WTC11 (cell line): ENCODE measurements around the gene F5. TPM values are rescaled to one million over a fixed set of nuclear protein-coding genes. Genes with fewer than 3 reads are reported as not detected.

Experiments used
- ATAC-seq: fragments of 200-7000 bp; cut with Tn5 transposase; 2 replicates; pipeline ENCODE4 v1.10.0; 2021; ENCODE audit warnings: mild to moderate bottlenecking, moderate library complexity
- CTCF ChIA-PET: fragments of 300-600 bp; sonication (Branson Sonifier 250); formaldehyde crosslinking; loops from one replicate; lab custom pipeline; 2021; ENCODE audit warnings: antibody characterized with exemption; lab: Charles Lee
- POLR2A ChIA-PET: fragments of 350-600 bp; sonication (Branson Sonifier 250); formaldehyde crosslinking; loops from one replicate; lab custom pipeline; 2021; ENCODE audit warnings: antibody characterized with exemption; lab: Charles Lee
- DNase-seq: peaks from one replicate; pipeline ENCODE4 v3.0.0; 2021; ENCODE audit warnings: low spot score
- H3K27ac Mint-ChIP-seq: 2 replicates; pipeline ENCODE4 v1.8.0; 2021; ENCODE audit warnings: mixed read lengths
- H3K27me3 Mint-ChIP-seq: 2 replicates; pipeline ENCODE4 v1.8.0; 2021; ENCODE audit warnings: low read depth, mild to moderate bottlenecking, moderate library complexity, mixed read lengths
- H3K36me3 Mint-ChIP-seq: 2 replicates; pipeline ENCODE4 v1.8.0; 2021; ENCODE audit warnings: mixed read lengths
- H3K4me1 Mint-ChIP-seq: 2 replicates; pipeline ENCODE4 v1.8.0; 2022; ENCODE audit warnings: mixed read lengths
- H3K4me3 Mint-ChIP-seq: 2 replicates; pipeline ENCODE4 v1.8.0; 2021; ENCODE audit warnings: mild to moderate bottlenecking, moderate library complexity, mixed read lengths
- H3K9me3 Mint-ChIP-seq: 2 replicates; pipeline ENCODE4 v1.8.0; 2021; ENCODE audit warnings: mixed read lengths
- AR ChIP-seq: fragments of 250-450 bp; sonication (Bioruptor Pico); IDR thresholded peaks from 2 replicates; pipeline ENCODE4 v1.9.0; 2021; ENCODE audit warnings: mild to moderate bottlenecking
- ATF3 ChIP-seq: sonication (generic); formaldehyde crosslinking; conservative IDR thresholded peaks from 2 replicates; pipeline ENCODE4 v1.8.1; 2022; ENCODE audit warnings: mild to moderate bottlenecking, missing genetic modification reagents
- CBFB ChIP-seq: sonication (generic); formaldehyde crosslinking; IDR thresholded peaks from 2 replicates; pipeline ENCODE4 v1.8.1; 2022; ENCODE audit warnings: mild to moderate bottlenecking, low read depth, missing genetic modification reagents
- CREB1 ChIP-seq: sonication (generic); formaldehyde crosslinking; IDR thresholded peaks from 2 replicates; pipeline ENCODE4 v1.8.0; 2023; ENCODE audit warnings: mild to moderate bottlenecking, missing genetic modification reagents
- ESRRA ChIP-seq: sonication (generic); formaldehyde crosslinking; IDR thresholded peaks from 2 replicates; pipeline ENCODE4 v1.8.1; 2022; ENCODE audit warnings: mild to moderate bottlenecking, missing genetic modification reagents, borderline replicate concordance
- IRF2 ChIP-seq: sonication (generic); formaldehyde crosslinking; IDR thresholded peaks from 2 replicates; pipeline ENCODE4 v1.8.0; 2022; ENCODE audit warnings: low read depth, missing genetic modification reagents, borderline replicate concordance
- NFATC4 ChIP-seq: fragments of 250-450 bp; sonication (Bioruptor Pico); IDR thresholded peaks from 2 replicates; pipeline ENCODE4 v1.9.0; 2021; ENCODE audit warnings: mild to moderate bottlenecking
- NFYB ChIP-seq: sonication (generic); formaldehyde crosslinking; conservative IDR thresholded peaks from 2 replicates; pipeline ENCODE4 v1.8.0; 2022; ENCODE audit warnings: low read depth, missing genetic modification reagents
- NR1H2 ChIP-seq: sonication (generic); formaldehyde crosslinking; IDR thresholded peaks from 2 replicates; pipeline ENCODE4 v1.9.0; 2021; ENCODE audit warnings: mild to moderate bottlenecking, moderate library complexity, missing genetic modification reagents
- RELA ChIP-seq: sonication (generic); formaldehyde crosslinking; IDR thresholded peaks from 2 replicates; pipeline ENCODE4 v1.8.1; 2022; ENCODE audit warnings: missing genetic modification reagents, mild to moderate bottlenecking, borderline replicate concordance
- RORB ChIP-seq: fragments of 250-450 bp; sonication (Bioruptor Pico); IDR thresholded peaks from 2 replicates; pipeline ENCODE4 v1.9.0; 2021; ENCODE audit warnings: mild to moderate bottlenecking
- SOX15 ChIP-seq: fragments of 250-450 bp; sonication (Bioruptor Pico); IDR thresholded peaks from 2 replicates; pipeline ENCODE4 v1.9.0; 2021; ENCODE audit warnings: mild to moderate bottlenecking
- SP1 ChIP-seq: sonication (generic); formaldehyde crosslinking; conservative IDR thresholded peaks from 2 replicates; pipeline ENCODE4 v1.8.1; 2022; ENCODE audit warnings: missing genetic modification reagents
- TP53 ChIP-seq: sonication (generic); formaldehyde crosslinking; IDR thresholded peaks from 2 replicates; pipeline ENCODE4 v1.8.1; 2023; ENCODE audit warnings: mild to moderate bottlenecking, missing genetic modification reagents
- total RNA-seq: library from RNA; stranded (reverse); gene quantifications from 3 replicates; pipeline ENCODE4 v1.2.3, GENCODE V29; 2021
- TF ChIP-seq, protein P1 (sequence below): sonication (generic); formaldehyde crosslinking; IDR thresholded peaks from 2 replicates; pipeline ENCODE4 v1.8.1; 2023; ENCODE audit warnings: mild to moderate bottlenecking, missing genetic modification reagents
- TF ChIP-seq, protein P2 (sequence below): sonication (generic); formaldehyde crosslinking; IDR thresholded peaks from 2 replicates; pipeline ENCODE4 v1.8.0; 2023; ENCODE audit warnings: missing genetic modification reagents
- TF ChIP-seq, protein P3 (sequence below): sonication (generic); formaldehyde crosslinking; IDR thresholded peaks from 2 replicates; pipeline ENCODE4 v1.8.0; 2022; ENCODE audit warnings: missing genetic modification reagents
- TF ChIP-seq, protein P4 (sequence below): sonication (generic); formaldehyde crosslinking; IDR thresholded peaks from 2 replicates; pipeline ENCODE4 v1.8.0; 2022; ENCODE audit warnings: mild to moderate bottlenecking, missing genetic modification reagents
- TF ChIP-seq, protein P5 (sequence below): sonication (generic); formaldehyde crosslinking; IDR thresholded peaks from 2 replicates; pipeline ENCODE4 v1.8.0; 2023; ENCODE audit warnings: mild to moderate bottlenecking, missing genetic modification reagents

Gene F5
- total RNA-seq, 1 experiment from 2014 or later, result 0.20 TPM

- TF ChIP-seq, protein P1, sequence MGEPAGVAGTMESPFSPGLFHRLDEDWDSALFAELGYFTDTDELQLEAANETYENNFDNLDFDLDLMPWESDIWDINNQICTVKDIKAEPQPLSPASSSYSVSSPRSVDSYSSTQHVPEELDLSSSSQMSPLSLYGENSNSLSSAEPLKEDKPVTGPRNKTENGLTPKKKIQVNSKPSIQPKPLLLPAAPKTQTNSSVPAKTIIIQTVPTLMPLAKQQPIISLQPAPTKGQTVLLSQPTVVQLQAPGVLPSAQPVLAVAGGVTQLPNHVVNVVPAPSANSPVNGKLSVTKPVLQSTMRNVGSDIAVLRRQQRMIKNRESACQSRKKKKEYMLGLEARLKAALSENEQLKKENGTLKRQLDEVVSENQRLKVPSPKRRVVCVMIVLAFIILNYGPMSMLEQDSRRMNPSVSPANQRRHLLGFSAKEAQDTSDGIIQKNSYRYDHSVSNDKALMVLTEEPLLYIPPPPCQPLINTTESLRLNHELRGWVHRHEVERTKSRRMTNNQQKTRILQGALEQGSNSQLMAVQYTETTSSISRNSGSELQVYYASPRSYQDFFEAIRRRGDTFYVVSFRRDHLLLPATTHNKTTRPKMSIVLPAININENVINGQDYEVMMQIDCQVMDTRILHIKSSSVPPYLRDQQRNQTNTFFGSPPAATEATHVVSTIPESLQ (CRISPR knock-in tag), result no peak
- TF ChIP-seq CREB1 (CRISPR knock-in tag), result no peak
- TF ChIP-seq, all 79 proteins: peak for 3
Observed at GRCh38 chr1:169595764-169596711, 9.8 kb upstream of the F5 start (continued).

DNA sequence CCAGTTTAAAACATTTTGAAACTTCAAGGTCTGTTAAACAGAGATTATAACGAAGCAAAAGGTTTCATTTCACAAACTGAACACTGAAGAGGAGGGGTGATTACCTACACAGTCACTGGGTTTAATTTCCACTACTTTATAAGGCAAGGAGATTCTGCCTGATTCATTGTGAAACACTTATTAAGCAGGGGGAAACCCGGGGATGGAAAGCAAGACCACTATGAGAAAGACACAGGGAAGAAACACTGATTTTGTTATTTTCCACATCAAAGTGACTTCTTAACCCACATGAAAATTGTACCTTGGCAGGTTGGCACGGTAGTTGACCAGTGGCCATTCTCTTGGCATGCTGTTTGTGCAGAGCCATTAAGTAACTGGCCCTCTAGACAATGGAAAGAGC, 8.1 kb upstream of the F5 start:
- no peak for DNase-seq
- POLR2A ChIA-PET, result no interaction called here
- no peak for ATAC-seq
- no peak overlapping the region for H3K27ac Mint-ChIP-seq
- no peak for TF ChIP-seq RORB (CRISPR knock-in tag)
- TF ChIP-seq NR1H2 (CRISPR knock-in tag), result no peak
- TF ChIP-seq, protein P2, sequence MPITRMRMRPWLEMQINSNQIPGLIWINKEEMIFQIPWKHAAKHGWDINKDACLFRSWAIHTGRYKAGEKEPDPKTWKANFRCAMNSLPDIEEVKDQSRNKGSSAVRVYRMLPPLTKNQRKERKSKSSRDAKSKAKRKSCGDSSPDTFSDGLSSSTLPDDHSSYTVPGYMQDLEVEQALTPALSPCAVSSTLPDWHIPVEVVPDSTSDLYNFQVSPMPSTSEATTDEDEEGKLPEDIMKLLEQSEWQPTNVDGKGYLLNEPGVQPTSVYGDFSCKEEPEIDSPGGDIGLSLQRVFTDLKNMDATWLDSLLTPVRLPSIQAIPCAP (CRISPR knock-in tag), result no peak
- TF ChIP-seq CBFB (CRISPR knock-in tag), result no peak
- no peak for TF ChIP-seq TP53 (CRISPR knock-in tag)
- TF ChIP-seq RELA (CRISPR knock-in tag), result no peak
- TF ChIP-seq, protein P3, sequence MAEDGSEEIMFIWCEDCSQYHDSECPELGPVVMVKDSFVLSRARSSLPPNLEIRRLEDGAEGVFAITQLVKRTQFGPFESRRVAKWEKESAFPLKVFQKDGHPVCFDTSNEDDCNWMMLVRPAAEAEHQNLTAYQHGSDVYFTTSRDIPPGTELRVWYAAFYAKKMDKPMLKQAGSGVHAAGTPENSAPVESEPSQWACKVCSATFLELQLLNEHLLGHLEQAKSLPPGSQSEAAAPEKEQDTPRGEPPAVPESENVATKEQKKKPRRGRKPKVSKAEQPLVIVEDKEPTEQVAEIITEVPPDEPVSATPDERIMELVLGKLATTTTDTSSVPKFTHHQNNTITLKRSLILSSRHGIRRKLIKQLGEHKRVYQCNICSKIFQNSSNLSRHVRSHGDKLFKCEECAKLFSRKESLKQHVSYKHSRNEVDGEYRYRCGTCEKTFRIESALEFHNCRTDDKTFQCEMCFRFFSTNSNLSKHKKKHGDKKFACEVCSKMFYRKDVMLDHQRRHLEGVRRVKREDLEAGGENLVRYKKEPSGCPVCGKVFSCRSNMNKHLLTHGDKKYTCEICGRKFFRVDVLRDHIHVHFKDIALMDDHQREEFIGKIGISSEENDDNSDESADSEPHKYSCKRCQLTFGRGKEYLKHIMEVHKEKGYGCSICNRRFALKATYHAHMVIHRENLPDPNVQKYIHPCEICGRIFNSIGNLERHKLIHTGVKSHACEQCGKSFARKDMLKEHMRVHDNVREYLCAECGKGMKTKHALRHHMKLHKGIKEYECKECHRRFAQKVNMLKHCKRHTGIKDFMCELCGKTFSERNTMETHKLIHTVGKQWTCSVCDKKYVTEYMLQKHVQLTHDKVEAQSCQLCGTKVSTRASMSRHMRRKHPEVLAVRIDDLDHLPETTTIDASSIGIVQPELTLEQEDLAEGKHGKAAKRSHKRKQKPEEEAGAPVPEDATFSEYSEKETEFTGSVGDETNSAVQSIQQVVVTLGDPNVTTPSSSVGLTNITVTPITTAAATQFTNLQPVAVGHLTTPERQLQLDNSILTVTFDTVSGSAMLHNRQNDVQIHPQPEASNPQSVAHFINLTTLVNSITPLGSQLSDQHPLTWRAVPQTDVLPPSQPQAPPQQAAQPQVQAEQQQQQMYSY (CRISPR knock-in tag), result no peak
- TF ChIP-seq SP1, result no peak
- TF ChIP-seq, protein P4, sequence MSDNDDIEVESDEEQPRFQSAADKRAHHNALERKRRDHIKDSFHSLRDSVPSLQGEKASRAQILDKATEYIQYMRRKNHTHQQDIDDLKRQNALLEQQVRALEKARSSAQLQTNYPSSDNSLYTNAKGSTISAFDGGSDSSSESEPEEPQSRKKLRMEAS (CRISPR knock-in tag), result no peak
- TF ChIP-seq, protein P5, sequence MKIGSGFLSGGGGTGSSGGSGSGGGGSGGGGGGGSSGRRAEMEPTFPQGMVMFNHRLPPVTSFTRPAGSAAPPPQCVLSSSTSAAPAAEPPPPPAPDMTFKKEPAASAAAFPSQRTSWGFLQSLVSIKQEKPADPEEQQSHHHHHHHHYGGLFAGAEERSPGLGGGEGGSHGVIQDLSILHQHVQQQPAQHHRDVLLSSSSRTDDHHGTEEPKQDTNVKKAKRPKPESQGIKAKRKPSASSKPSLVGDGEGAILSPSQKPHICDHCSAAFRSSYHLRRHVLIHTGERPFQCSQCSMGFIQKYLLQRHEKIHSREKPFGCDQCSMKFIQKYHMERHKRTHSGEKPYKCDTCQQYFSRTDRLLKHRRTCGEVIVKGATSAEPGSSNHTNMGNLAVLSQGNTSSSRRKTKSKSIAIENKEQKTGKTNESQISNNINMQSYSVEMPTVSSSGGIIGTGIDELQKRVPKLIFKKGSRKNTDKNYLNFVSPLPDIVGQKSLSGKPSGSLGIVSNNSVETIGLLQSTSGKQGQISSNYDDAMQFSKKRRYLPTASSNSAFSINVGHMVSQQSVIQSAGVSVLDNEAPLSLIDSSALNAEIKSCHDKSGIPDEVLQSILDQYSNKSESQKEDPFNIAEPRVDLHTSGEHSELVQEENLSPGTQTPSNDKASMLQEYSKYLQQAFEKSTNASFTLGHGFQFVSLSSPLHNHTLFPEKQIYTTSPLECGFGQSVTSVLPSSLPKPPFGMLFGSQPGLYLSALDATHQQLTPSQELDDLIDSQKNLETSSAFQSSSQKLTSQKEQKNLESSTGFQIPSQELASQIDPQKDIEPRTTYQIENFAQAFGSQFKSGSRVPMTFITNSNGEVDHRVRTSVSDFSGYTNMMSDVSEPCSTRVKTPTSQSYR (CRISPR knock-in tag), result no peak
- TF ChIP-seq, all 79 proteins: peak for 0
- Mint-ChIP-seq H3K4me1 (no peaks in the 10 kb centered on the region), H3K9me3 (no peaks in the 10 kb centered on the region), H3K36me3 (no peaks in the 10 kb centered on the region), H3K27me3 (peaks cover 6% of the 10 kb centered on the region; the same call in 1 of the 2 replicates), H3K4me3 (no peak overlapping the region)
- CTCF ChIA-PET, result interaction anchor here (0.7 kb wide), 1 partner anchor 118 kb away, joined by 3 read pairs; no protein-coding TSS in a partner anchor

- DNase-seq (no peak), ATAC-seq (no peak)
- POLR2A ChIA-PET, result no interaction called here
- no peaks in the 10 kb centered on the region for H3K36me3 Mint-ChIP-seq
- peaks cover 6% of the 10 kb centered on the region; the same call in 1 of the 2 replicates for H3K4me1 Mint-ChIP-seq
- H3K9me3 Mint-ChIP-seq, result no peaks in the 10 kb centered on the region
- H3K4me3 Mint-ChIP-seq, result no peak overlapping the region
- H3K27ac Mint-ChIP-seq, result no peak overlapping the region
- CTCF ChIA-PET, result no interaction called here
- H3K27me3 Mint-ChIP-seq, result peaks cover 4% of the 10 kb centered on the region
- no peak for TF ChIP-seq ESRRA (CRISPR knock-in tag)
- no peak for TF ChIP-seq SOX15 (CRISPR knock-in tag)
- no peak for TF ChIP-seq CREB1 (CRISPR knock-in tag)
- no peak for TF ChIP-seq ATF3 (CRISPR knock-in tag)
- TF ChIP-seq NFYB (CRISPR knock-in tag), result no peak
- no peak for TF ChIP-seq AR (CRISPR knock-in tag)
- TF ChIP-seq NFATC4, result no peak
- TF ChIP-seq IRF2, result no peak
Observed at GRCh38 chr1:169590932-169591331, 4.7 kb upstream of the F5 start.
